Pancreas (tissue), 10 donors: Measurements from ENCODE around the gene AP1G2. TPM values are rescaled to one million over a fixed set of nuclear protein-coding genes. Genes with fewer than 3 reads are reported as not detected.

ENCODE experiments used
- ATAC-seq, 4 donors: fragments of 200-7000 bp; cut with Tn5 transposase; one replicate each; pipeline versions ENCODE4 v1.8.0 to v1.9.1; 2020; ENCODE audit warnings: mild to moderate bottlenecking in 4 of 4, moderate library complexity in 4 of 4
- DNase-seq, 6 donors: peaks; one replicate each; pipeline ENCODE4 v3.0.0-alpha.2; 2020
- FAIRE-seq: peaks from 2 replicates; lab custom pipeline; 2012; peaks lifted over from hg19 to GRCh38; lab: Jason Lieb, UNC
- H3K27ac ChIP-seq, 4 donors: fragments of 200-600 bp; sonication (generic); 1 replicate in 3 of 4; 2 replicates in 1 of 4; pipeline versions ENCODE4 v1.5.0 to v1.8.0; 2020
- H3K27me3 ChIP-seq, 4 donors: fragments of 200-600 bp; one replicate each; pipeline ENCODE4 v1.8.0; 2021
- H3K36me3 ChIP-seq, 3 donors: fragments of 200-600 bp; sonication (generic) in 1 of 3; one replicate each; pipeline versions ENCODE4 v1.5.0 to v1.8.0; 2020 to 2021
- H3K4me1 ChIP-seq, 3 donors: fragments of 200-600 bp; one replicate each; pipeline ENCODE4 v1.8.0; 2021
- H3K4me3 ChIP-seq, 4 donors: fragments of 200-600 bp; sonication (generic) in 2 of 4; one replicate each; pipeline versions ENCODE4 v1.5.0 to v1.8.0; 2020 to 2021
- H3K9me3 ChIP-seq, 4 donors: fragments of 200-600 bp; one replicate each; pipeline ENCODE4 v1.8.0; 2021
- CTCF ChIP-seq, 4 donors: fragments of 200-600 bp; sonication (generic) in 3 of 4; IDR thresholded peaks; one replicate each; pipeline versions ENCODE4 v1.5.0 to v1.8.0; 2021; ENCODE audit warnings: antibody characterized with exemption in 4 of 4
- WGBS, 2 donors: extraction: QIAGEN DNeasy Blood & Tissue Kit; methylation state at CpG; one replicate each; pipeline ENCODE4 v1.1.7; 2013; 5-methylcytosine and 5-hydroxymethylcytosine counted together
- intact Hi-C, 3 donors: fragments of 100-400 bp; cut with DNase I; formaldehyde crosslinking; loops; one replicate each; pipeline versions ENCODE4 v1.11.1 to v1.14.2; 2022
- polyA plus RNA-seq, 2 donors: library from polyadenylated mRNA; stranded (reverse); fragments of 200-250 nt; gene quantifications; one replicate each; pipeline ENCODE4 v1.2.3, GENCODE V29; 2013
- total RNA-seq, 6 donors: library from RNA; stranded (reverse); fragmentation: NEBNext Ultra II Directional in 4 of 6; extraction: Animal tissue kit (Norgen Biotek cat#: 25700) in 4 of 6; gene quantifications; one replicate each; pipeline versions ENCODE4 v1.2.1 to v1.2.4, GENCODE V29; 2021 to 2023
- donor health status: healthy with polysubstance abuse.
- donor health status: DM: no; HTN: no; CAD: no; lungs with moderate emphysema.
- donor health status: DM: no; HTN: no; CAD: no.
- donor health status: control.
- donor health status: control.
- donor health status: Bipolar disorder and iron deficiency.
- donor health status: DM: yes; HTN: yes; CAD: no.
- donor health status: DM: no; HTN: no; CAD: no.
- donor health status: DM: no; HTN: no; CAD: no.
- donor health status: DM: yes; HTN: yes; CAD: no.

Gene AP1G2
- total and polyA plus RNA-seq, 8 donors: 57.4 to 392 (median 85.3) TPM

DNA sequence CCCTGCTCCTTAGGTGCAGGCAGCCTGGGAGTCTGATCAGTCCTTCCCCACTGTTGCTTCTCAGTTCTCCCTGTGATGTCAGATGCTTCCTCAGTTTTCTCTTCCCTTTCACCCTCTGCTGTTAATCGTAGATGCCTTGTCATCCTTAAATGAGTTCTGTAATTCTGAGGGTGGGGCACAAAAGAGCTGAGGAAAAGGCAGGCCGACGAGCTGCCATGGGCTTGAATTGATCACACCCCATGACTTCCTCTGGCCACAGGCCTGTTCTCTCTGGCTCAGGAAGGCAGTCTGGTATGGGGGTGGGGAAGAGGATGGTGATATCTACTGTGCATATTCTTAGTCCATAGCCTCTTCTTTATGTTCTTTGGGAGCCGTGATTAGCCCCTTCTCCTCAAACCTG, 5.2 kb upstream of the AP1G2 start:
- FAIRE-seq: no peak

DNA sequence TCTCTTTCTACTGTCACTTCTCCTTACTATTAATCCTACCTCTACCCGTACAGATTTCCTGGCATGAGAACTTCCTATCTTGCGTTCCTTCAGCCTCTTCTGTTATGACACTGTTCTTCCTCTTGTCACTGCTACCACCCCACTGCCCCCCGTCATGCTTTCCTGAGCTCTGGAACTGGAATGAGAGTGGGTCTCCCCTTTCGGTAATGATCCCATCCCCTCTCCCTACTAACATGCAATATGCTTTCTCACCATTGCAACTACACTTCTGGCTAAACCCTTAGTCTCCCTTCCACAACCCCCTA, 4.9 kb upstream of the AP1G2 start:
- TF ChIP-seq CTCF (IDR thresholded peaks at IDR 0.05): no peak
- ATAC-seq: no peak
- Histone ChIP-seq H3K9me3 (no peaks in the 10 kb centered on the region), H3K4me1 (peaks cover 0 to 9% (median 6%) of the 10 kb centered on the region in 3 donors), H3K27ac (no peak overlapping the region), H3K4me3 (no peak overlapping the region), H3K36me3 (no peaks in the 10 kb centered on the region), H3K27me3 (peaks cover 0 to 11% (median 5%) of the 10 kb centered on the region in 4 donors)
- WGBS, 2 donors: 67 to 74% methylated on average over 4 of the region's 4 CpGs
- intact Hi-C loops: no loop called here
- DNase-seq: no peak
- no peak for FAIRE-seq

More for the DNA sequence above, 5.2 kb upstream of the AP1G2 start:
- WGBS, 2 donors: 54 to 73% methylated on average over 4 of the region's 4 CpGs
- Histone ChIP-seq H3K9me3 (no peaks in the 10 kb centered on the region), H3K27ac (no peak overlapping the region), H3K27me3 (peaks cover 0 to 13% (median 5%) of the 10 kb centered on the region in 4 donors), H3K4me1 (peaks cover 0 to 7% (median 4%) of the 10 kb centered on the region in 3 donors), H3K4me3 (no peak overlapping the region), H3K36me3 (no peaks in the 10 kb centered on the region)
- DNase-seq (no peak), ATAC-seq (peak in 2 of 4 donors; percentile 16 to 20)
- intact Hi-C loops: no loop called here
- TF ChIP-seq CTCF (IDR thresholded peaks at IDR 0.05): no peak

DNA sequence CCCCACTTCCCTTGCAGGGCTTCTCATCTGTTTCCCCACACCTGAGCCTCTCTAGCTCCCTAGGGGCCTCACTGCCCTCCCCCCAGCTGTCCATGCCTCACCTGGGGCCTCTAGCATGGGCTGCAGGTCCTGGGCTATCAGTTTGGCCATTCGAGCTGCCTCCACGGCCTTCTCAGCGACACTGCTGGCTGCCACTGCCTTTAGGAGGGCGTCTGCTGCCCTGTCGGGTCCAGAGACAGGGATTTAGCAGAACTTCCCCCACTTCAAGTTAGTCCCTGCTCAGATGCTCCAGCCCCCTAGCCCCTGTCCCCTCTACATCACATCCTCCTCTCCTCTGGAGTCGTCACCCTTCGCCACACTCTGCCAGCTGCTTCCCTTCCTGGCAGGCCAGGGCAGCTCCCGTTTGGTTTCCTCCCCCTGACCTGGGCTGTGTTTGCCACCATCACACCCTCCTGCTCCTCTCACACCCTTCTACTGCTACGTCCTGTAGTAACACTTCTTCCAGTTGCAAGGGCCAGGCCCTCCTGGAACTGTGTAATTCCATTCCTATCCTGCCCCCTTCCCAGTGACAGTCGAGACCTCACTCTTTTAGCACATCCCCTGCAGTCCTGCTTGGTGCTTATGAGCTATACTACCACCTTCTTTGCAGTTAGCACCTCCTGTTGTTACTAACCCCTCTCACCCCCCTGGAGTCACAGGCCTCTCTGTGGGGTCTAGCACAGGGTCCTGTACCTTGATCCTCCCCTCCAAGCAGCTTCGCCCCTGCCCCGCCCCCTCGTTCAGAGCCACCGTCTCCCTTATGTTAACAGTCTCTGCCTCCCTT, 4.3 kb upstream of the AP1G2 start:
- no peak overlapping the region for H3K27ac ChIP-seq

DNA sequence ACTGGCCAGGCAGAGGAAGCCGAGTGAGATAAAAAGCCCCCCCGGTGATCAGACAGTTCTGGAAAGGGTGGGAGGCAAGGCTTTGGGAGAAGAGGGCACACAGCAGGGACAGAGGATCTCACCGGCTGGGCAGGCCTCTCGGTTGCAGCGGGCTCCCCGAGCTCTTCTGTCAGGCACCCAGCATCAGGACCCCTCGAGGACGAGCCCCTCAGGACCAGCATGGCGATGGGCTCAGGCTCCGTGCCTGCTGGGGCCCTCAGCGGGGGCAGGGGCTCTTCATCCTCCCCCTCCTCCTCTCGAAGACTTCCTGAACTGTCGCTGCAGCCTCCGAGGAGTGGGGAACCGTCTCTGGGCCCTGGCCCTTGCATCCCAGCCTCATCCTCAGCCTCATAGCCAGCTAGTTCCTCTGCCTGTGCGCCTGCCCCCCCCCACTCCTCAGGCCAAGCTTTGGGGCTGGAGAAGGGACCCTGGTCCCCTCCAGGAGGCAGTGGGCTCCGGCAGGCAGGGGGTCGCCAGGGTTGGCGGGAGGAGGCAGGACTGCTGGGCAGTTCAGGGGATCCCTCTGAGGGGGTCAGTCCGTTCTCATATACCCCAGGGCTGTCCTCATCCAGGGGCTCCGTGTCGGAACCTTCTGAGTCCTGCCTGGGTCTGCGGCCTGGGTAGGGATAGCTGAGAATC, 3.4 kb upstream of the AP1G2 start:
- intact Hi-C loops: no loop called here
- no peaks in the 10 kb centered on the region for H3K9me3 ChIP-seq
- WGBS, 2 donors: 81 to 83% methylated on average over 23 of the region's 23 CpGs
- no peak overlapping the region for H3K27ac ChIP-seq
- H3K4me3 ChIP-seq: no peak overlapping the region
- DNase-seq: no peak
- FAIRE-seq: no peak
- no peak for TF ChIP-seq CTCF (IDR thresholded peaks at IDR 0.05)
- no peak for ATAC-seq
- H3K27me3 ChIP-seq: peaks cover 0 to under 1% (median 0%) of the 10 kb centered on the region in 4 donors
- H3K4me1 ChIP-seq: peaks cover 0 to 14% (median 6%) of the 10 kb centered on the region in 3 donors
- H3K36me3 ChIP-seq: no peaks in the 10 kb centered on the region

More for the DNA sequence above, 4.3 kb upstream of the AP1G2 start:
- Histone ChIP-seq H3K4me3 (no peak overlapping the region), H3K36me3 (no peaks in the 10 kb centered on the region), H3K4me1 (peaks cover 0 to 9% (median 6%) of the 10 kb centered on the region in 3 donors), H3K9me3 (no peaks in the 10 kb centered on the region), H3K27me3 (peaks cover 0 to 6% (median 2%) of the 10 kb centered on the region in 4 donors)
- FAIRE-seq (no peak), ATAC-seq (no peak), DNase-seq (no peak)
- WGBS, 2 donors: 71 to 77% methylated on average over 14 of the region's 14 CpGs
- intact Hi-C loops: no loop called here
- no peak for TF ChIP-seq CTCF (IDR thresholded peaks at IDR 0.05)
